Measurements from ENCODE around the gene VPREB3. TPM values are rescaled to one million over a fixed set of nuclear protein-coding genes. Genes with fewer than 3 reads are reported as not detected.

Gene VPREB3, protein sequence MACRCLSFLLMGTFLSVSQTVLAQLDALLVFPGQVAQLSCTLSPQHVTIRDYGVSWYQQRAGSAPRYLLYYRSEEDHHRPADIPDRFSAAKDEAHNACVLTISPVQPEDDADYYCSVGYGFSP
- total RNA-seq = not detected

GRCh38 chr22:23754220-23754919 is at the start of gene VPREB3:
VPREB3 (minus strand) TSS chr22:23754425; CDS start chr22:23754363, 62 bp downstream.

GRCh38 chr22:23786752-23787599 is 32.8 kb upstream of the VPREB3 start, which contains the start of gene SMARCB1:
SMARCB1 (plus strand) TSS chr22:23786966; CDS start chr22:23787170, 204 bp downstream.

GRCh38 chr22:23772649-23773473 is 18.6 kb upstream of the VPREB3 start, which contains the start of gene MMP11:
MMP11 (plus strand) TSS chr22:23772849; CDS start chr22:23772871, 22 bp downstream.

GRCh38 chr22:23767673-23768548 is 13.7 kb upstream of the VPREB3 start, which contains the start of gene CHCHD10:
CHCHD10 (minus strand) TSS chr22:23767972; CDS start chr22:23767874, 98 bp downstream.

GRCh38 chr22:23762842-23763578 is 8.8 kb upstream of the VPREB3 start, which contains the start of gene C22orf15:
C22orf15 (plus strand) TSS chr22:23762990; CDS start chr22:23763307, 317 bp downstream.

DNA sequence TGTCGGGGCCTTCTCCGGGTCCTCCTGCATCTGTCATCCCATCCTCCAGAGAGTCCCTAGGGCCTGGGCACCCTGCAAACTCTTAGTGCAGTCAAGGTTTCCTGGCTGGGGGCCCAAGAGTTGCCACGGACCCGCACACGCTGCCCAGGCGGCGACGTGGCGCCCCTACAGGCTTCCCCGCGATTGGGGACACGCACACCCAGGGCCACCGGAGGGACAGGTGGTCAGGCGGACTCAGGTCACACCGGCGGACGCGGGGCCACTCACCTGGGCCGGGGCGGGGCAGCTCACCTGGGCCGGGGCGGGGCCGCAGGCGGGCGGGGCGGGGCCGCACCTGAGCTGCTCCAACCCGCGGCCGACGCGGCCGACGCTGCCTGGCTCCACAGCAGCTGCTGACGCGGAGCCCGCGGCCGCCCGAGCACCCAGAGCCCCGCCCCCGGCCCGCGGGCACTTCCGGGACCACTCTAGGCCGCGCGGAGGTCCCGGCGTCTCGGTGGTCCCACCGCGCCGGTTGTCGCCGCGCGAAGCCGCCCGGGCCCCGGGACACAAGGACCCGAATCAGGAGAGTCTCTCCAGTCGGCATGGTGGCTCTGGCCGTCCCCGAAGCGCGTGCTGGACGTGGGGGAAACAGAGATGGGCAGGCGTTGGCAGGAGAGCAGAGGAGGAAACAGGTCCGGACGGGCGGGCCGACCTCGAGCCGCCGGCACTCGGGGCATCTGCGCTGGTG is 3.3 kb downstream of the VPREB3 start, which contains the start of gene ZNF70:
Gene ZNF70, minus strand, starts transcription at position 399 of the 727 bp plus-strand sequence. CDS start 5,972 bp downstream, outside the sequence.

Other genes with a start within 250 kb of the VPREB3 start
- not detected for gene IGLL1, start 174.1 kb downstream of the VPREB3 start, total RNA-seq
- 0.46 TPM for gene DRICH1, start 122.1 kb downstream of the VPREB3 start, total RNA-seq
- not detected for gene RGL4, start 63.4 kb downstream of the VPREB3 start, total RNA-seq
- gene ZNF70, start 3.3 kb downstream of the VPREB3 start, total RNA-seq = 4.6 TPM
- 2.1 TPM for gene C22orf15, start 8.6 kb upstream of the VPREB3 start, total RNA-seq
- 8.3 TPM for gene CHCHD10, start 13.5 kb upstream of the VPREB3 start, total RNA-seq
- gene MMP11, start 18.4 kb upstream of the VPREB3 start, total RNA-seq = 14.3 TPM
- 30.9 TPM for gene SMARCB1, start 32.5 kb upstream of the VPREB3 start, total RNA-seq
- gene DERL3, start 84.6 kb upstream of the VPREB3 start, total RNA-seq = 1.6 TPM
- gene SLC2A11, start 103.5 kb upstream of the VPREB3 start, total RNA-seq = 25.6 TPM
- gene MIF, start 140.0 kb upstream of the VPREB3 start, total RNA-seq = 160 TPM
- gene GSTT2B, start 206.8 kb upstream of the VPREB3 start, total RNA-seq = 4.6 TPM
- 3.9 TPM for gene DDTL, start 212.5 kb upstream of the VPREB3 start, total RNA-seq
- 48.2 TPM for gene DDT, start 220.0 kb upstream of the VPREB3 start, total RNA-seq
- 0.46 TPM for gene GSTT2, start 225.7 kb upstream of the VPREB3 start, total RNA-seq